Fibroblast of pulmonary artery (primary cell): ENCODE measurements around the gene MYOM1.
"Not testable (repeated sequence)": the region's sequence is repeated elsewhere in the genome, so short reads cannot be mapped to it uniquely, and the experiment has no call there.

Experiments
- DNase-seq: peaks from one replicate; pipeline ENCODE4 v3.0.0-alpha.2; 2010; ENCODE audit warnings: low read depth
- H3K4me3 ChIP-seq: replicated peaks from 2 replicates; pipeline ENCODE4 v1.5.1; 2011; ENCODE audit warnings: low read depth, mild to moderate bottlenecking, control low read depth, low read length, moderate library complexity
- TF ChIP-seq, protein P1 (sequence below): IDR thresholded peaks from 2 replicates; pipeline ENCODE4 v1.5.1; 2011; ENCODE audit warnings: mild to moderate bottlenecking, control low read depth, low read length, inconsistent platforms; ENCODE audit errors: missing control alignments

MYOM1 gene

DNA sequence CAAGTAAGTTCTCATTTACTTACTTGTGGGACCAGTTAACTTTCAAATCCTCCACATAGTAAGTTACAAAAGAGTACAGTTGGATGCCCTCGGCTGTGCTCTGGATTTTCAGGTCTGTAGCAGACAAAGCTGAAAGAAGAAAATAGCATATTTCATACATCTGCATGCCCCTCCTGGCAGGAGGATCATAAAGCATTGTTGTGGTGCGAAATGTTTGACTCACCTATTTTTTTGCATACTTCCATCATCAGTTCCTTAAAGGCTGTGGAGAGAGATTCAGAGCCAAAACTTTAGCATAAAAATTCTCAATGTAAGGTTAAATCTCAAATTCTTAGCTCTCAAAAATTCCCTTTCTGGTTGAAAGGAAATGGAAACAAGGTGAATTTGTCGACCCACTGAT, 136.0 kb downstream of the MYOM1 start:
- TF ChIP-seq, protein P1, sequence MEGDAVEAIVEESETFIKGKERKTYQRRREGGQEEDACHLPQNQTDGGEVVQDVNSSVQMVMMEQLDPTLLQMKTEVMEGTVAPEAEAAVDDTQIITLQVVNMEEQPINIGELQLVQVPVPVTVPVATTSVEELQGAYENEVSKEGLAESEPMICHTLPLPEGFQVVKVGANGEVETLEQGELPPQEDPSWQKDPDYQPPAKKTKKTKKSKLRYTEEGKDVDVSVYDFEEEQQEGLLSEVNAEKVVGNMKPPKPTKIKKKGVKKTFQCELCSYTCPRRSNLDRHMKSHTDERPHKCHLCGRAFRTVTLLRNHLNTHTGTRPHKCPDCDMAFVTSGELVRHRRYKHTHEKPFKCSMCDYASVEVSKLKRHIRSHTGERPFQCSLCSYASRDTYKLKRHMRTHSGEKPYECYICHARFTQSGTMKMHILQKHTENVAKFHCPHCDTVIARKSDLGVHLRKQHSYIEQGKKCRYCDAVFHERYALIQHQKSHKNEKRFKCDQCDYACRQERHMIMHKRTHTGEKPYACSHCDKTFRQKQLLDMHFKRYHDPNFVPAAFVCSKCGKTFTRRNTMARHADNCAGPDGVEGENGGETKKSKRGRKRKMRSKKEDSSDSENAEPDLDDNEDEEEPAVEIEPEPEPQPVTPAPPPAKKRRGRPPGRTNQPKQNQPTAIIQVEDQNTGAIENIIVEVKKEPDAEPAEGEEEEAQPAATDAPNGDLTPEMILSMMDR = no peak
- no peak for DNase-seq
- no peak overlapping the region for H3K4me3 ChIP-seq

- TF ChIP-seq, protein P1 = no peak
These were observed 138.2 kb downstream of the MYOM1 start for GRCh38 chr18:3081584-3081991.

DNA sequence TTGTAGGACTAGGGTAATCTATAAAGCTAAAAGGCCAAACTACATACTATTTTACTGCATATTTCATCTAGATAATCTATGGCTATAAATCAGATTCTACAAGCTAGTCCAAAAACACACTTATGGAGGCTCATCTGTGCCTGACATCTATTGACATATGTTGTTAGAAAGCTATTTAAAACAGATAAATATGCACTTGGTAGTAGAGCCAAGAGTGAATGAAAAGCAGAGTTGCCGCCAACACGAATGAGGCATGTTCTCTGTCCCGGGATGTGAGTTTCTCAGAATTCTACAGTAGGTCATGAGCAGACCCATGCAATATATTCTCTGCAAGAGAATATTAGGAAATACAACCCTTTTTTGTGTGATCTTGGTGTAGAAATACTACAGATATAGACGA, 140.1 kb downstream of the MYOM1 start:
- no peak for DNase-seq
- H3K4me3 ChIP-seq = no peak overlapping the region
- TF ChIP-seq, protein P1 = no peak

More at GRCh38 chr18:3081584-3081991, 138.2 kb downstream of the MYOM1 start:
- no peak for DNase-seq
- no peak overlapping the region for H3K4me3 ChIP-seq

- no peak for DNase-seq
- H3K4me3 ChIP-seq = no peak overlapping the region
- TF ChIP-seq, protein P1 = no peak
These were observed 144.3 kb downstream of the MYOM1 start for GRCh38 chr18:3075491-3075890.

- TF ChIP-seq, protein P1 = no peak
- DNase-seq = no peak
- H3K4me3 ChIP-seq = no peak overlapping the region
These were observed 145.7 kb downstream of the MYOM1 start for GRCh38 chr18:3074087-3074486.

DNA sequence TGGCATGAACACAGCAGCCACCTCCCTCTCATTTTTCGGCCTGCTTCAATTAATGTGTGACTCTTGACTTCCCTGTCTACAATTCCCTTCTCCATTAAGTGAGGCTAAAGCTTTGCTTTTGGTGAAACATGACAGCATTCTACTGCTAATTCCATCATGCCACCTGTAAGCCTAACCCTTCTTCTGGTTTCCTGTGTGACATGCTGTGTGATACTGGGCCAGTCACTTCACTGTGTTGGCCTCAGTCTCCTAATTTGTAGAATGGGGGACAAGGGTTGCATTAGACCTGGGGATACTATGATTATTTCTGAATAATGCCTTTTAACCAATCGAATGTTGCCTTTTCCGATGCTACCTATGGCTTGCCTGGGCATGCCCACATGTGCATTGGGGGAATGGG, 146.4 kb downstream of the MYOM1 start:
- not testable (repeated sequence) for DNase-seq, H3K4me3 ChIP-seq

DNA sequence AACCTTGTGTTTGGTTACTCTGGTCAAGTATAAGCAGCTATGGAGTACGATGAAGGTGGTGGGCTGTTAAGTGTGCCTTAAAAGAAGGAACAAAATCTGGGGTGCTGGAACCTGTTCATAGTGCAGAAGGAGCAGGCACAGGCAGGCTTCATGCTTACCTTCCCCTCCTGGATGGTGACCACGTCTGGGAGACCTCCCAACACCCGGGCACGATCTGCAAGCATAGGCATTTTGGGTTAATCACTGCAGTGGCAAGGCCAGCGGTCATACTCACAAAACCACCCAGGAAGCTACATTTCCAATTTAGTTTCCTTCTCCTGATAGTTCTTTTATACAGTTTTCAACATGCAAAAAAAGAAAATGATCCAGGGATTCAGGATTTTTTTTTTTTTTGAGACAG, 148.1 kb downstream of the MYOM1 start:
- H3K4me3 ChIP-seq = no peak overlapping the region
- TF ChIP-seq, protein P1 = no peak
- no peak for DNase-seq
